GM23248 (cell line): ENCODE measurements around the gene TMEM217. TPM values are rescaled to one million over a fixed set of nuclear protein-coding genes. Genes with fewer than 3 reads are reported as not detected.

Experiments used
- DNase-seq: peaks from one replicate; pipeline ENCODE4 v3.0.0-alpha.2; 2015
- H2AFZ ChIP-seq: fragments of 200-600 bp; sonication (generic); 2 replicates; pipeline ENCODE4 v1.6.1; 2016; ENCODE audit warnings: antibody characterized with exemption
- H3F3A ChIP-seq: fragments of 200-600 bp; sonication (generic); 2 replicates; pipeline ENCODE4 v1.6.1; 2016; ENCODE audit warnings: mild to moderate bottlenecking, antibody characterized with exemption, mixed run types; ENCODE audit not compliant: insufficient read depth
- H3K27ac ChIP-seq: fragments of 200-600 bp; sonication (generic); 2 replicates; pipeline ENCODE4 v1.5.1; 2016; ENCODE audit warnings: mild to moderate bottlenecking
- H3K27me3 ChIP-seq: fragments of 200-600 bp; sonication (generic); replicated peaks from 2 replicates; pipeline ENCODE4 v1.6.1; 2016; ENCODE audit warnings: mild to moderate bottlenecking; ENCODE audit not compliant: insufficient read depth
- H3K36me3 ChIP-seq: fragments of 200-600 bp; sonication (generic); 2 replicates; pipeline ENCODE4 v1.6.1; 2016; ENCODE audit warnings: low read depth, mild to moderate bottlenecking
- H3K4me1 ChIP-seq: fragments of 200-600 bp; sonication (generic); 2 replicates; pipeline ENCODE4 v1.6.1; 2016; ENCODE audit warnings: mild to moderate bottlenecking; ENCODE audit not compliant: insufficient read depth
- H3K4me2 ChIP-seq: fragments of 200-600 bp; sonication (generic); one replicate; pipeline ENCODE4 v1.6.1; 2016; ENCODE audit warnings: mild to moderate bottlenecking; ENCODE audit not compliant: unreplicated experiment
- H3K4me3 ChIP-seq: fragments of 200-600 bp; sonication (generic); 2 replicates; pipeline ENCODE4 v1.5.1; 2016; ENCODE audit warnings: mild to moderate bottlenecking
- H3K79me2 ChIP-seq: fragments of 200-600 bp; sonication (generic); 2 replicates; pipeline ENCODE4 v1.6.1; 2016; ENCODE audit warnings: mild to moderate bottlenecking; ENCODE audit not compliant: insufficient read depth
- H3K9ac ChIP-seq: fragments of 200-600 bp; sonication (generic); 2 replicates; pipeline ENCODE4 v1.6.1; 2016; ENCODE audit warnings: mild to moderate bottlenecking
- H3K9me2 ChIP-seq: fragments of 200-600 bp; sonication (generic); 2 replicates; pipeline ENCODE4 v1.6.1; 2016; ENCODE audit warnings: mixed run types, mild to moderate bottlenecking, moderate library complexity; ENCODE audit not compliant: insufficient read depth
- H3K9me3 ChIP-seq: fragments of 200-600 bp; sonication (generic); one replicate; pipeline ENCODE4 v1.6.1; 2017; ENCODE audit warnings: low read depth
- H4K20me1 ChIP-seq: fragments of 200-600 bp; sonication (generic); 2 replicates; pipeline ENCODE4 v1.6.0; 2016; ENCODE audit not compliant: insufficient read depth
- EZH2 ChIP-seq: fragments of 200-600 bp; sonication (generic); IDR thresholded peaks from 2 replicates; pipeline ENCODE4 v1.6.1; 2018; ENCODE audit warnings: antibody characterized with exemption, mild to moderate bottlenecking; ENCODE audit not compliant: insufficient read depth, poor library complexity, severe bottlenecking
- EZH2phosphoT487 ChIP-seq: fragments of 200-600 bp; sonication (generic); IDR thresholded peaks from 2 replicates; pipeline ENCODE4 v1.6.1; 2018; ENCODE audit warnings: antibody characterized with exemption, moderate library complexity, mild to moderate bottlenecking, low read depth; ENCODE audit not compliant: insufficient read depth
- WGBS, 2 experiments: methylation state at CpG; one replicate each; pipeline ENCODE4 v1.1.6; 2015 to 2017; ENCODE audit warnings: low lambda C conversion rate in 2 of 2, low coverage in 1 of 2; ENCODE audit errors: missing lambda C conversion rate in 2 of 2; 5-methylcytosine and 5-hydroxymethylcytosine counted together
- in situ Hi-C: fragments of 300-500 bp; cut with MboI; formaldehyde crosslinking; loops from 2 replicates; pipeline ENCODE4 v1.15.0; 2020
- polyA plus RNA-seq: library from polyadenylated mRNA; unstranded; fragments of >200 nt; fragmentation: Nextera tagmentation; extraction: Ambion mirVana; gene quantifications from 2 replicates; pipeline ENCODE4 v1.2.1, GENCODE V29; 2016
- total RNA-seq: library from RNA; depleted of rRNA; stranded (reverse); fragments of >200 nt; shearing (Covaris generic); gene quantifications from 2 replicates; pipeline ENCODE4 v1.2.3, GENCODE V29; 2014

Gene TMEM217
- total and polyA plus RNA-seq, 2 experiments from 2014 or later: 1.2 to 6.5 TPM

GRCh38 chr6:37258405-37259105 lies 611 bp upstream of the TMEM217 start:
- H3K27ac ChIP-seq: peak overlapping the region; percentile 77
- H3F3A ChIP-seq: 0 out of 2 replicates have a peak, but pooled peaks cover 3% of the 10 kb centered on the region
- 13 to 15% methylated on average over 11 of the region's 11 CpGs for WGBS, 2 experiments
- no peaks in the 10 kb centered on the region for H3K9me2 ChIP-seq
- H3K4me3 ChIP-seq: peak overlapping the region; percentile 91
- H3K79me2 ChIP-seq: peaks cover 59% of the 10 kb centered on the region
- in situ Hi-C loops: no loop called here
- DNase-seq: peak; percentile 40
- peak overlapping the region; percentile 91 for H2AFZ ChIP-seq
- H3K36me3 ChIP-seq: no peaks in the 10 kb centered on the region
- TF ChIP-seq EZH2 (no peak), EZH2phosphoT487 (no peak)
- H3K4me1 ChIP-seq: peaks cover 11% of the 10 kb centered on the region
- peak overlapping the region; percentile 98 for H3K9ac ChIP-seq
- H3K9me3 ChIP-seq: no peaks in the 10 kb centered on the region
- H3K27me3 ChIP-seq: no peaks in the 10 kb centered on the region
- no peaks in the 10 kb centered on the region for H4K20me1 ChIP-seq
- peak overlapping the region; percentile 98 for H3K4me2 ChIP-seq

GRCh38 chr6:37257320-37257633 lies 667 bp downstream of the TMEM217 start:
- H3K4me3 ChIP-seq: peak overlapping the region; percentile 91
- no peaks in the 10 kb centered on the region for H3K9me2 ChIP-seq
- H3K4me2 ChIP-seq: peak overlapping the region; percentile 98
- H3K36me3 ChIP-seq: no peaks in the 10 kb centered on the region
- in situ Hi-C loops: no loop called here
- H3F3A ChIP-seq: 0 out of 2 replicates have a peak, but pooled peaks cover 3% of the 10 kb centered on the region
- H4K20me1 ChIP-seq: no peaks in the 10 kb centered on the region
- no peaks in the 10 kb centered on the region for H3K9me3 ChIP-seq
- peak overlapping the region; percentile 98; the same call in 1 of the 2 replicates for H3K9ac ChIP-seq
- WGBS, 2 experiments: 0% methylated on average over 9 of the region's 9 CpGs
- H3K27me3 ChIP-seq: no peaks in the 10 kb centered on the region
- peak overlapping the region; percentile 91 for H2AFZ ChIP-seq
- H3K4me1 ChIP-seq: peaks cover 11% of the 10 kb centered on the region
- DNase-seq: no peak
- no peak for TF ChIP-seq EZH2phosphoT487
- no peak for TF ChIP-seq EZH2
- H3K79me2 ChIP-seq: peaks cover 46% of the 10 kb centered on the region
- H3K27ac ChIP-seq: peak overlapping the region; percentile 77; the same call in 1 of the 2 replicates

- 0 out of 2 replicates have a peak, but pooled peaks cover 3% of the 10 kb centered on the region for H3F3A ChIP-seq
- 39 to 40% methylated on average over 12 of the region's 12 CpGs for WGBS, 2 experiments
- no peaks in the 10 kb centered on the region for H3K27me3 ChIP-seq
- H3K9ac ChIP-seq: peak overlapping the region; percentile 98; the same call in 1 of the 2 replicates
- in situ Hi-C loops: no loop called here
- no peak for TF ChIP-seq EZH2phosphoT487
- no peak for TF ChIP-seq EZH2
- no peaks in the 10 kb centered on the region for H3K9me3 ChIP-seq
- no peaks in the 10 kb centered on the region for H3K36me3 ChIP-seq
- peak overlapping the region; percentile 77; the same call in 1 of the 2 replicates for H3K27ac ChIP-seq
- no peaks in the 10 kb centered on the region for H4K20me1 ChIP-seq
- H3K4me3 ChIP-seq: peak overlapping the region; percentile 91
- H2AFZ ChIP-seq: peak overlapping the region; percentile 91
- H3K9me2 ChIP-seq: no peaks in the 10 kb centered on the region
- peaks cover 41% of the 10 kb centered on the region for H3K79me2 ChIP-seq
- peaks cover 11% of the 10 kb centered on the region for H3K4me1 ChIP-seq
- peak; percentile 69 for DNase-seq
- peak overlapping the region; percentile 98 for H3K4me2 ChIP-seq
Measured at GRCh38 chr6:37256692-37257319, 1.1 kb downstream of the TMEM217 start.

GRCh38 chr6:37254881-37255280 lies 3.1 kb downstream of the TMEM217 start:
- Histone ChIP-seq H3K4me3 (no peak overlapping the region), H3K79me2 (peaks cover 22% of the 10 kb centered on the region), H3F3A (peaks cover 11% of the 10 kb centered on the region; the same call in 1 of the 2 replicates), H3K9ac (no peak overlapping the region), H3K27me3 (no peaks in the 10 kb centered on the region), H3K4me2 (no peak overlapping the region), H3K27ac (no peak overlapping the region), H4K20me1 (no peaks in the 10 kb centered on the region), H3K4me1 (peaks cover 11% of the 10 kb centered on the region), H3K9me2 (no peaks in the 10 kb centered on the region), H2AFZ (no peak overlapping the region), H3K9me3 (no peaks in the 10 kb centered on the region), H3K36me3 (no peaks in the 10 kb centered on the region)
- no peak for DNase-seq
- WGBS, 2 experiments: 85 to 88% methylated on average over 5 of the region's 5 CpGs
- in situ Hi-C loops: no loop called here
- no peak for TF ChIP-seq EZH2
- TF ChIP-seq EZH2phosphoT487: no peak
